H9 (cell line): ENCODE measurements around the gene P2RX2. TPM values are rescaled to one million over a fixed set of nuclear protein-coding genes. Genes with fewer than 3 reads are reported as not detected.

Source experiments
- DNase-seq: peaks from one replicate; pipeline ENCODE4 v3.0.0-alpha.2; 2017
- H2AFZ ChIP-seq: one replicate; pipeline ENCODE4 v1.6.1; 2013; ENCODE audit warnings: mild to moderate bottlenecking, low read length, control low read depth, moderate library complexity
- H2AK5ac ChIP-seq: 2 replicates; pipeline ENCODE4 v1.6.1; 2013; ENCODE audit warnings: low read length, control low read depth, mixed read lengths; ENCODE audit not compliant: insufficient read length
- H2BK120ac ChIP-seq: one replicate; pipeline ENCODE4 v1.6.1; 2013; ENCODE audit warnings: low read depth, mild to moderate bottlenecking, low read length, control low read depth, inconsistent platforms; ENCODE audit not compliant: poor library complexity, severe bottlenecking
- H2BK12ac ChIP-seq: 2 replicates; pipeline ENCODE4 v1.6.1; 2013; ENCODE audit warnings: low read length, control low read depth, mixed read lengths, low read depth; ENCODE audit not compliant: insufficient read length
- H2BK15ac ChIP-seq: 2 replicates; pipeline ENCODE4 v1.6.1; 2013; ENCODE audit warnings: low read depth, low read length, control low read depth
- H2BK20ac ChIP-seq: one replicate; pipeline ENCODE4 v1.6.1; 2013; ENCODE audit warnings: low read depth, mild to moderate bottlenecking, low read length, control low read depth, inconsistent platforms; ENCODE audit not compliant: poor library complexity, severe bottlenecking
- H2BK5ac ChIP-seq: 2 replicates; pipeline ENCODE4 v1.6.1; 2013; ENCODE audit warnings: low read length, control low read depth, mixed read lengths; ENCODE audit not compliant: insufficient read length
- H3K14ac ChIP-seq: 2 replicates; pipeline ENCODE4 v1.6.1; 2013; ENCODE audit warnings: low read length, control low read depth; ENCODE audit not compliant: insufficient read depth
- H3K18ac ChIP-seq: 2 replicates; pipeline ENCODE4 v1.6.1; 2013; ENCODE audit warnings: low read depth, mild to moderate bottlenecking, mixed read lengths, low read length, control low read depth; ENCODE audit not compliant: insufficient read length
- H3K23ac ChIP-seq: 2 replicates; pipeline ENCODE4 v1.6.1; 2013; ENCODE audit warnings: low read length, control low read depth, mixed read lengths, low read depth; ENCODE audit not compliant: insufficient read length
- H3K23me2 ChIP-seq: 2 replicates; pipeline ENCODE4 v1.6.1; 2013; ENCODE audit warnings: low read depth, mild to moderate bottlenecking, mixed read lengths, low read length, control low read depth; ENCODE audit not compliant: insufficient read length, poor library complexity, severe bottlenecking
- H3K27ac ChIP-seq: 2 replicates; pipeline ENCODE4 v1.5.1; 2013; ENCODE audit warnings: low read length, control low read depth, mixed read lengths, low read depth; ENCODE audit not compliant: insufficient read length
- H3K27me3 ChIP-seq: 2 replicates; pipeline ENCODE4 v1.6.1; 2013; ENCODE audit warnings: low read length, control low read depth, inconsistent platforms; ENCODE audit not compliant: insufficient read depth
- H3K4ac ChIP-seq: 2 replicates; pipeline ENCODE4 v1.6.1; 2013; ENCODE audit warnings: low read depth, mild to moderate bottlenecking, control low read depth, inconsistent platforms, low read length, moderate library complexity
- H3K4me1 ChIP-seq: 2 replicates; pipeline ENCODE4 v1.6.1; 2013; ENCODE audit warnings: low read length, control low read depth, inconsistent platforms; ENCODE audit not compliant: insufficient read depth
- H3K4me2 ChIP-seq: 2 replicates; pipeline ENCODE4 v1.6.1; 2013; ENCODE audit warnings: low read length, control low read depth, mixed read lengths; ENCODE audit not compliant: insufficient read length, insufficient read depth
- H3K56ac ChIP-seq: 2 replicates; pipeline ENCODE4 v1.6.1; 2013; ENCODE audit warnings: low read depth, mild to moderate bottlenecking, mixed read lengths, low read length, control low read depth; ENCODE audit not compliant: insufficient read length
- H3K79me1 ChIP-seq: 2 replicates; pipeline ENCODE4 v1.6.1; 2013; ENCODE audit warnings: low read depth, mild to moderate bottlenecking, moderate library complexity, low read length, control low read depth, inconsistent platforms; ENCODE audit not compliant: insufficient read depth, poor library complexity, severe bottlenecking
- H3K79me2 ChIP-seq: 2 replicates; pipeline ENCODE4 v1.6.1; 2013; ENCODE audit warnings: low read length, control low read depth, inconsistent platforms; ENCODE audit not compliant: insufficient read depth
- H3K9ac ChIP-seq: 2 replicates; pipeline ENCODE4 v1.6.1; 2013; ENCODE audit warnings: low read length, control low read depth, mixed read lengths; ENCODE audit not compliant: insufficient read length; ENCODE audit errors: extremely low read depth
- H3K9me3 ChIP-seq: one replicate; pipeline ENCODE4 v1.6.1; 2013; ENCODE audit warnings: low read depth, low read length, inconsistent platforms; ENCODE audit not compliant: control insufficient read depth
- H3T11ph ChIP-seq: one replicate; pipeline ENCODE4 v1.6.1; 2013; ENCODE audit warnings: mild to moderate bottlenecking, low read length, control low read depth, inconsistent platforms
- H4K20me1 ChIP-seq: one replicate; pipeline ENCODE4 v1.6.1; 2013; ENCODE audit not compliant: control insufficient read depth, insufficient read length, insufficient read depth
- H4K5ac ChIP-seq: 2 replicates; pipeline ENCODE4 v1.6.1; 2013; ENCODE audit warnings: low read depth, mild to moderate bottlenecking, mixed read lengths, low read length, control low read depth; ENCODE audit not compliant: insufficient read length
- H4K8ac ChIP-seq: replicated peaks from 2 replicates; pipeline ENCODE4 v1.6.1; 2013; ENCODE audit warnings: low read length, control low read depth, mixed read lengths, low read depth; ENCODE audit not compliant: insufficient read length
- H4K91ac ChIP-seq: 2 replicates; pipeline ENCODE4 v1.6.1; 2013; ENCODE audit warnings: low read depth, mild to moderate bottlenecking, moderate library complexity, mixed read lengths, low read length, control low read depth; ENCODE audit not compliant: insufficient read length
- H3K27ac Mint-ChIP-seq, 3 experiments: 2 replicates in 2 of 3; 3 replicates in 1 of 3; pipeline ENCODE4 v1.8.0; 2020 to 2021; ENCODE audit warnings: mixed read lengths in 3 of 3, mild to moderate bottlenecking in 1 of 3, moderate library complexity in 1 of 3
- H3K27me3 Mint-ChIP-seq: 2 replicates; pipeline ENCODE4 v1.8.0; 2021; ENCODE audit warnings: low read depth, mild to moderate bottlenecking, moderate library complexity, mixed read lengths
- H3K36me3 Mint-ChIP-seq, 3 experiments: 2 replicates in 2 of 3; 3 replicates in 1 of 3; pipeline ENCODE4 v1.8.0; 2020 to 2021; ENCODE audit warnings: low read depth in 3 of 3, mixed read lengths in 3 of 3; ENCODE audit not compliant: insufficient read depth in 1 of 3
- H3K4me1 Mint-ChIP-seq, 2 experiments: 2 replicates each; pipeline ENCODE4 v1.8.0; 2020; ENCODE audit warnings: mixed read lengths in 2 of 2
- H3K4me3 Mint-ChIP-seq, 2 experiments: 2 replicates in 1 of 2; 3 replicates in 1 of 2; pipeline ENCODE4 v1.8.0; 2020 to 2021; ENCODE audit warnings: mild to moderate bottlenecking in 2 of 2, mixed read lengths in 2 of 2, moderate library complexity in 1 of 2
- H3K9me3 Mint-ChIP-seq, 2 experiments: 2 replicates in 1 of 2; 3 replicates in 1 of 2; pipeline ENCODE4 v1.8.0; 2020; ENCODE audit warnings: mild to moderate bottlenecking in 2 of 2, mixed read lengths in 2 of 2, moderate library complexity in 1 of 2
- WGBS: extraction: QIAGEN DNeasy Blood & Tissue Kit; methylation state at CpG from one replicate; pipeline ENCODE4 v1.1.7; 2013; ENCODE audit warnings: missing lambda C conversion rate, low lambda C conversion rate, mixed read lengths; ENCODE audit not compliant: insufficient read length; ENCODE audit errors: extremely low coverage; 5-methylcytosine and 5-hydroxymethylcytosine counted together
- total RNA-seq: library from RNA; stranded (reverse); gene quantifications from 2 replicates; pipeline ENCODE4 v1.2.1, GENCODE V29; 2021
- TF ChIP-seq, protein P1 (sequence below): fragments of 200-600 bp; sonication (generic); conservative IDR thresholded peaks from 3 replicates; pipeline ENCODE4 v1.8.0; 2021; ENCODE audit warnings: antibody characterized with exemption, mild to moderate bottlenecking

Gene P2RX2
- total RNA-seq, 1 experiment from 2014 or later = 1.8 TPM

DNA sequence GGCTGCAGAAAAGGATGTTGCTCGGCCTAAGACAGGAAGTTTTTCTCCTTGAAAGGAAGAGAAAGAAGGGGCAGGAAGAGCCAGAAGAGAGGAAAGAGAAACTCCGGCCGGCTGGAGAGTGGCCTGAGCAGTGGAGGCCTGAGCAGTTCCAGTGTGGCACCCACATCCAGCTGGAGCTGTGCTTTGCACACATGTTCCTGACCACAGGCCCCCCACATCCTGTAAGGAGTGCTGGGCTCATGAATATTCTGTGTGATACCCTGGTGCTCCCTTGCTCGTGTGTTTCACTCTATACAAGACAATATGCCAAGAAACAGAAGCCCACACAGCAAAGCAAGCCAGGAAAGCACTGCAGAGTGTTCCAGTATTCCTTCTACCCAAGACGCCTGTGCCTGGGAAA lies 41.5 kb downstream of the P2RX2 start:
- Mint-ChIP-seq H3K4me1 (no peaks in the 10 kb centered on the region), H3K27me3 (no peaks in the 10 kb centered on the region), H3K4me3 (no peak overlapping the region), H3K27ac (no peak overlapping the region), H3K9me3 (no peaks in the 10 kb centered on the region), H3K36me3 (peaks cover 55 to 92% (median 85%) of the 10 kb centered on the region in 3 experiments)
- H2BK5ac ChIP-seq = no peak overlapping the region
- no peak overlapping the region for H3T11ph ChIP-seq
- no peak overlapping the region for H3K56ac ChIP-seq
- H2AK5ac ChIP-seq = no peak overlapping the region
- H3K14ac ChIP-seq = no peak overlapping the region
- no peak overlapping the region for H4K8ac ChIP-seq
- TF ChIP-seq, protein P1, sequence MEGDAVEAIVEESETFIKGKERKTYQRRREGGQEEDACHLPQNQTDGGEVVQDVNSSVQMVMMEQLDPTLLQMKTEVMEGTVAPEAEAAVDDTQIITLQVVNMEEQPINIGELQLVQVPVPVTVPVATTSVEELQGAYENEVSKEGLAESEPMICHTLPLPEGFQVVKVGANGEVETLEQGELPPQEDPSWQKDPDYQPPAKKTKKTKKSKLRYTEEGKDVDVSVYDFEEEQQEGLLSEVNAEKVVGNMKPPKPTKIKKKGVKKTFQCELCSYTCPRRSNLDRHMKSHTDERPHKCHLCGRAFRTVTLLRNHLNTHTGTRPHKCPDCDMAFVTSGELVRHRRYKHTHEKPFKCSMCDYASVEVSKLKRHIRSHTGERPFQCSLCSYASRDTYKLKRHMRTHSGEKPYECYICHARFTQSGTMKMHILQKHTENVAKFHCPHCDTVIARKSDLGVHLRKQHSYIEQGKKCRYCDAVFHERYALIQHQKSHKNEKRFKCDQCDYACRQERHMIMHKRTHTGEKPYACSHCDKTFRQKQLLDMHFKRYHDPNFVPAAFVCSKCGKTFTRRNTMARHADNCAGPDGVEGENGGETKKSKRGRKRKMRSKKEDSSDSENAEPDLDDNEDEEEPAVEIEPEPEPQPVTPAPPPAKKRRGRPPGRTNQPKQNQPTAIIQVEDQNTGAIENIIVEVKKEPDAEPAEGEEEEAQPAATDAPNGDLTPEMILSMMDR = no peak
- H2BK120ac ChIP-seq = no peak overlapping the region
- H3K27ac ChIP-seq = no peak overlapping the region
- H2BK12ac ChIP-seq = no peak overlapping the region
- H3K79me1 ChIP-seq = no peaks in the 10 kb centered on the region
- H3K23ac ChIP-seq = no peak overlapping the region
- no peaks in the 10 kb centered on the region for H3K79me2 ChIP-seq
- H3K4ac ChIP-seq = no peak overlapping the region
- H3K23me2 ChIP-seq = no peaks in the 10 kb centered on the region
- no peaks in the 10 kb centered on the region for H3K9me3 ChIP-seq
- no peak overlapping the region for H3K4me2 ChIP-seq
- H2AFZ ChIP-seq = no peak overlapping the region
- H3K27me3 ChIP-seq = no peaks in the 10 kb centered on the region
- no peak overlapping the region for H4K91ac ChIP-seq
- H3K9ac ChIP-seq = no peak overlapping the region
- no peak overlapping the region for H2BK20ac ChIP-seq
- H4K5ac ChIP-seq = no peak overlapping the region
- no peaks in the 10 kb centered on the region for H4K20me1 ChIP-seq
- WGBS = no CpG with 5 or more reads among the region's 5 CpGs
- no peak overlapping the region for H3K18ac ChIP-seq
- no peak overlapping the region for H2BK15ac ChIP-seq
- no peaks in the 10 kb centered on the region for H3K4me1 ChIP-seq
- no peak for DNase-seq
